HEK293T (cell line): ENCODE results near the gene ZNF580.

Experiments used
- ARNT ChIP-seq: fragments of 450-650 bp; IDR thresholded peaks from 2 replicates; pipeline ENCODE4 v1.6.1; 2017; ENCODE audit warnings: mild to moderate bottlenecking
- BHLHE40 ChIP-seq: fragments of 450-650 bp; IDR thresholded peaks from 2 replicates; pipeline ENCODE4 v1.6.1; 2016; ENCODE audit warnings: mild to moderate bottlenecking, moderate library complexity, borderline replicate concordance
- CTBP1 ChIP-seq: fragments of 450-650 bp; IDR thresholded peaks from 2 replicates; pipeline ENCODE4 v1.6.1; 2016; ENCODE audit warnings: borderline replicate concordance
- ELF4 ChIP-seq: fragments of 450-650 bp; IDR thresholded peaks from 2 replicates; pipeline ENCODE4 v1.6.1; 2017; ENCODE audit warnings: antibody characterized with exemption
- FOXA1 ChIP-seq: fragments of 450-650 bp; IDR thresholded peaks from 2 replicates; pipeline ENCODE4 v1.6.1; 2016; ENCODE audit warnings: mild to moderate bottlenecking
- FOXK2 ChIP-seq: fragments of 450-650 bp; IDR thresholded peaks from 2 replicates; pipeline ENCODE4 v1.6.1; 2016; ENCODE audit warnings: mild to moderate bottlenecking
- FOXM1 ChIP-seq: fragments of 450-650 bp; IDR thresholded peaks from 2 replicates; pipeline ENCODE4 v1.6.1; 2017; ENCODE audit warnings: mild to moderate bottlenecking, borderline replicate concordance
- HDGF ChIP-seq: fragments of 450-650 bp; IDR thresholded peaks from 2 replicates; pipeline ENCODE4 v1.6.1; 2017; ENCODE audit warnings: antibody characterized with exemption, borderline replicate concordance
- LEF1 ChIP-seq: fragments of 450-650 bp; IDR thresholded peaks from 2 replicates; pipeline ENCODE4 v1.6.1; 2017; ENCODE audit warnings: mild to moderate bottlenecking, borderline replicate concordance
- SP1 ChIP-seq: fragments of 450-650 bp; IDR thresholded peaks from 2 replicates; pipeline ENCODE4 v1.6.1; 2017
- SUZ12 ChIP-seq: fragments of 450-650 bp; IDR thresholded peaks from 2 replicates; pipeline ENCODE4 v1.6.1; 2016; ENCODE audit warnings: mild to moderate bottlenecking
- TARDBP ChIP-seq: fragments of 450-650 bp; IDR thresholded peaks from 2 replicates; pipeline ENCODE4 v1.6.1; 2016
- ZNF384 ChIP-seq: fragments of 450-650 bp; IDR thresholded peaks from 2 replicates; pipeline ENCODE4 v1.6.1; 2016
- TF ChIP-seq, protein P1 (sequence below): fragments of 450-650 bp; IDR thresholded peaks from 2 replicates; pipeline ENCODE4 v1.6.1; 2016

DNA sequence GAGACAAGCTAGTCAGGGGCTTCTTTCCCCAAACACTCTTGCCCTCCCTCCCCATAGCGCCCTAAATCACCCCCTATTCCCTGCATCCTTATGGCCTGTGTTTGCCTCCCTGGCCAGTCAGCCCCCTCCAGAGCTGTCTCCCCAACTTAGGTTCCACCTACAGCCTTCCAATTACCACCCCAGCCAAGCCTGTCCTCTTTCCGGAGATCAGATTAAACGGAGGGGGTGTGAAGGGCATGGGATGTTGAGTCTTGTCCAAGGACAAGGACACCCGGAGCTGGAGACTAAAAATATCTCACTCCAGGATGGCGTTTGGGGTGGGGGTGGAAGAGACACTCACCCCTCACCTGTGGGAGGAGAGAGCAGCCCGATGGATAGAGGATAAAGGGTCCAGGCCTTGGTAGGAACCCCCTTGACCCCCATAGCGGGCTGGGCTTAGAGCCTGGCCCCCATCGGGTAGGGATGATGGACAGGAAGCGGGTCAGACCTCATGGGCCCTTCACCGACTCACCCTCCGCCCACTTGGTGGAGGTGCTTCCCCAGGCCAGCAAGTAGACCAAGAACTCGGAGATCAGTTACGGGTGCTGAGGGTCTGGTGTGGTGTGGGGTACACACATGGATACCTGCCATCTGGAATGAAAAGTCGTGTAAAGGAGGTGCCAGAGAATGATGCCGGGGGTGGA is 29.4 kb upstream of the ZNF580 start:
- TF ChIP-seq SP1 (no peak), ARNT (no peak), HDGF (no peak), LEF1 (no peak), ZNF384 (no peak), FOXA1 (no peak), TARDBP (no peak), SUZ12 (no peak), CTBP1 (no peak), ELF4 (no peak), FOXK2 (no peak), BHLHE40 (no peak), FOXM1 (no peak)
- TF ChIP-seq, protein P1, sequence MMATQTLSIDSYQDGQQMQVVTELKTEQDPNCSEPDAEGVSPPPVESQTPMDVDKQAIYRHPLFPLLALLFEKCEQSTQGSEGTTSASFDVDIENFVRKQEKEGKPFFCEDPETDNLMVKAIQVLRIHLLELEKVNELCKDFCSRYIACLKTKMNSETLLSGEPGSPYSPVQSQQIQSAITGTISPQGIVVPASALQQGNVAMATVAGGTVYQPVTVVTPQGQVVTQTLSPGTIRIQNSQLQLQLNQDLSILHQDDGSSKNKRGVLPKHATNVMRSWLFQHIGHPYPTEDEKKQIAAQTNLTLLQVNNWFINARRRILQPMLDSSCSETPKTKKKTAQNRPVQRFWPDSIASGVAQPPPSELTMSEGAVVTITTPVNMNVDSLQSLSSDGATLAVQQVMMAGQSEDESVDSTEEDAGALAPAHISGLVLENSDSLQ, result no peak
